22Rv1 (cell line): ENCODE results near the gene TRIO.

Source experiments
- H3K27ac ChIP-seq: fragments of 450-650 bp; 2 replicates; pipeline ENCODE4 v1.5.1; 2017
- CTCF ChIP-seq: fragments of 450-650 bp; IDR thresholded peaks from 2 replicates; pipeline ENCODE4 v1.5.1; 2017; ENCODE audit warnings: mild to moderate bottlenecking
- ZFX ChIP-seq: fragments of 450-650 bp; IDR thresholded peaks from 2 replicates; pipeline ENCODE4 v1.6.1; 2017; ENCODE audit warnings: antibody characterized with exemption, borderline replicate concordance

The TRIO gene

GRCh38 chr5:14183187-14183939 lies 40.2 kb downstream of the TRIO start:
- TF ChIP-seq CTCF (no peak), ZFX (no peak)
- H3K27ac ChIP-seq = no peak overlapping the region

GRCh38 chr5:14184082-14184481 lies 40.9 kb downstream of the TRIO start:
- TF ChIP-seq ZFX (no peak), CTCF (no peak)
- H3K27ac ChIP-seq = no peak overlapping the region

- TF ChIP-seq CTCF = no peak
- no peak for TF ChIP-seq ZFX
- H3K27ac ChIP-seq = no peak overlapping the region
Observed at GRCh38 chr5:14184725-14185124, 41.6 kb downstream of the TRIO start.

- TF ChIP-seq CTCF (no peak), ZFX (no peak)
- no peak overlapping the region for H3K27ac ChIP-seq
Observed at GRCh38 chr5:14185326-14186058, 42.4 kb downstream of the TRIO start.

- H3K27ac ChIP-seq = no peak overlapping the region
- TF ChIP-seq CTCF (no peak), ZFX (no peak)
Observed at GRCh38 chr5:14186059-14186830, 43.1 kb downstream of the TRIO start.

GRCh38 chr5:14187157-14187556 lies 44.0 kb downstream of the TRIO start:
- H3K27ac ChIP-seq = no peak overlapping the region
- no peak for TF ChIP-seq ZFX
- no peak for TF ChIP-seq CTCF
